Measurements from ENCODE around the gene SOCS7. TPM values are rescaled to one million over a fixed set of nuclear protein-coding genes. Genes with fewer than 3 reads are reported as not detected.

Gene SOCS7
- polyA plus RNA-seq, 3 donors: 0.14 to 13.2 (median 0.15) TPM

- TF ChIP-seq, protein P1, sequence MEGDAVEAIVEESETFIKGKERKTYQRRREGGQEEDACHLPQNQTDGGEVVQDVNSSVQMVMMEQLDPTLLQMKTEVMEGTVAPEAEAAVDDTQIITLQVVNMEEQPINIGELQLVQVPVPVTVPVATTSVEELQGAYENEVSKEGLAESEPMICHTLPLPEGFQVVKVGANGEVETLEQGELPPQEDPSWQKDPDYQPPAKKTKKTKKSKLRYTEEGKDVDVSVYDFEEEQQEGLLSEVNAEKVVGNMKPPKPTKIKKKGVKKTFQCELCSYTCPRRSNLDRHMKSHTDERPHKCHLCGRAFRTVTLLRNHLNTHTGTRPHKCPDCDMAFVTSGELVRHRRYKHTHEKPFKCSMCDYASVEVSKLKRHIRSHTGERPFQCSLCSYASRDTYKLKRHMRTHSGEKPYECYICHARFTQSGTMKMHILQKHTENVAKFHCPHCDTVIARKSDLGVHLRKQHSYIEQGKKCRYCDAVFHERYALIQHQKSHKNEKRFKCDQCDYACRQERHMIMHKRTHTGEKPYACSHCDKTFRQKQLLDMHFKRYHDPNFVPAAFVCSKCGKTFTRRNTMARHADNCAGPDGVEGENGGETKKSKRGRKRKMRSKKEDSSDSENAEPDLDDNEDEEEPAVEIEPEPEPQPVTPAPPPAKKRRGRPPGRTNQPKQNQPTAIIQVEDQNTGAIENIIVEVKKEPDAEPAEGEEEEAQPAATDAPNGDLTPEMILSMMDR (IDR thresholded peaks at IDR 0.05): no peak
- Histone ChIP-seq H3K4me3 (replicated peaks in 1 of 3; ENCODE audit: low read depth in 2 of 3, low read length in 3 of 3) (no peak overlapping the region), H3K4me1 (ENCODE audit: control insufficient read depth in 1 of 2, insufficient read depth in 2 of 2, low read length in 2 of 2) (no peaks in the 10 kb centered on the region), H2AFZ (ENCODE audit: insufficient read depth, low read depth, low read length, poor library complexity, severe bottlenecking) (no peak overlapping the region), H3K79me2 (ENCODE audit: insufficient read depth, low read length) (no peaks in the 10 kb centered on the region), H3K9ac (ENCODE audit: insufficient read depth, low read length, poor library complexity, severe bottlenecking) (no peak overlapping the region), H3K36me3 (replicated peaks in 1 of 2; ENCODE audit: control insufficient read depth in 1 of 2, insufficient read depth in 2 of 2, low read length in 2 of 2) (no peaks in the 10 kb centered on the region), H4K20me1 (ENCODE audit: insufficient read depth, low read length) (no peaks in the 10 kb centered on the region), H3K27ac (ENCODE audit: low read depth in 1 of 2, low read length in 2 of 2) (no peak overlapping the region), H3K27me3 (ENCODE audit: control insufficient read depth in 2 of 2, insufficient read depth in 2 of 2, low read length in 2 of 2) (peaks cover 10 to 28% of the 10 kb centered on the region in 2 donors), H3K4me2 (replicated peaks; ENCODE audit: extremely low read depth, low read length, poor library complexity, severe bottlenecking) (no peak overlapping the region), H3K9me3 (replicated peaks in 1 of 2; ENCODE audit: control insufficient read depth in 1 of 2, insufficient read depth in 1 of 2, low read length in 2 of 2) (peaks cover 0 to 7% of the 10 kb centered on the region in 2 donors)
- 91% methylated on average over 5 of the region's 6 CpGs for WGBS (ENCODE audit: insufficient coverage)
- Mint-ChIP-seq H3K27me3 (ENCODE audit: low read depth in 3 of 3) (peaks cover 33 to 46% (median 40%) of the 10 kb centered on the region in 3 donors), H3K9me3 (peaks cover 0 to 10% (median 4%) of the 10 kb centered on the region in 7 donors), H3K4me1 (peaks cover 24% of the 10 kb centered on the region), H3K27ac (peak overlapping the region in 1 of 7 donors; percentile 24), H3K36me3 (peaks cover 0 to 9% of the 10 kb centered on the region in 2 donors), H3K4me3 (peak overlapping the region in 1 of 2 donors; percentile 92)
- DNase-seq: no peak
- intact Hi-C loops (cut with micrococcal nuclease): no loop called here
These were observed 101.1 kb downstream of the SOCS7 start for GRCh38 chr17:38452719-38453118.

GRCh38 chr17:38453951-38454421 lies 102.3 kb downstream of the SOCS7 start:
- Histone ChIP-seq H3K27ac (ENCODE audit: low read depth in 1 of 2, low read length in 2 of 2) (no peak overlapping the region), H3K4me2 (replicated peaks; ENCODE audit: extremely low read depth, low read length, poor library complexity, severe bottlenecking) (no peak overlapping the region), H3K27me3 (ENCODE audit: control insufficient read depth in 2 of 2, insufficient read depth in 2 of 2, low read length in 2 of 2) (peaks cover 10 to 28% of the 10 kb centered on the region in 2 donors), H3K36me3 (replicated peaks in 1 of 2; ENCODE audit: control insufficient read depth in 1 of 2, insufficient read depth in 2 of 2, low read length in 2 of 2) (no peaks in the 10 kb centered on the region), H3K9me3 (replicated peaks in 1 of 2; ENCODE audit: control insufficient read depth in 1 of 2, insufficient read depth in 1 of 2, low read length in 2 of 2) (peaks cover 0 to 7% of the 10 kb centered on the region in 2 donors), H3K4me3 (replicated peaks in 1 of 3; ENCODE audit: low read depth in 2 of 3, low read length in 3 of 3) (no peak overlapping the region), H2AFZ (ENCODE audit: insufficient read depth, low read depth, low read length, poor library complexity, severe bottlenecking) (no peak overlapping the region), H4K20me1 (ENCODE audit: insufficient read depth, low read length) (no peaks in the 10 kb centered on the region), H3K9ac (ENCODE audit: insufficient read depth, low read length, poor library complexity, severe bottlenecking) (no peak overlapping the region), H3K79me2 (ENCODE audit: insufficient read depth, low read length) (no peaks in the 10 kb centered on the region), H3K4me1 (ENCODE audit: control insufficient read depth in 1 of 2, insufficient read depth in 2 of 2, low read length in 2 of 2) (no peaks in the 10 kb centered on the region)
- H3K4me1 Mint-ChIP-seq: peaks cover 23% of the 10 kb centered on the region
- TF ChIP-seq, protein P1 (IDR thresholded peaks at IDR 0.05): no peak
- H3K27me3 Mint-ChIP-seq (ENCODE audit: low read depth in 3 of 3): peaks cover 33 to 46% (median 39%) of the 10 kb centered on the region in 3 donors
- no peak overlapping the region for H3K27ac Mint-ChIP-seq
- WGBS (ENCODE audit: insufficient coverage): 4% methylated on average over 44 of the region's 44 CpGs
- H3K4me3 Mint-ChIP-seq: peak overlapping the region in 1 of 2 donors; percentile 66
- H3K9me3 Mint-ChIP-seq: peaks cover 0 to 10% (median 4%) of the 10 kb centered on the region in 7 donors
- no peak for DNase-seq
- intact Hi-C loops (cut with micrococcal nuclease): no loop called here
- peaks cover 0 to 9% of the 10 kb centered on the region in 2 donors for H3K36me3 Mint-ChIP-seq
